Measurements from ENCODE around the gene APOBEC3B. TPM values are rescaled to one million over a fixed set of nuclear protein-coding genes. Genes with fewer than 3 reads are reported as not detected.
"Not testable (repeated sequence)": the region's sequence is repeated elsewhere in the genome, so short reads cannot be mapped to it uniquely, and the experiment has no call there.

APOBEC3B gene
- total RNA-seq, 2 donors from 2014 or later: 27.1 to 44.7 TPM

- Mint-ChIP-seq H3K9me3 (peaks cover 2 to 4% of the 10 kb centered on the region in 2 donors), H3K4me1 (ENCODE audit: low read depth) (peaks cover 5% of the 10 kb centered on the region), H3K27me3 (ENCODE audit: low read depth) (peaks cover 24% of the 10 kb centered on the region), H3K36me3 (ENCODE audit: insufficient read depth in 2 of 2) (peaks cover 1 to 4% of the 10 kb centered on the region in 2 donors), H3K27ac (no peak overlapping the region), H3K4me3 (no peak overlapping the region)
- no peak for DNase-seq
- ATAC-seq (replicated peaks in 1 of 2): no peak
Measured at GRCh38 chr22:38974826-38975175, 7.3 kb upstream of the APOBEC3B start.

DNA sequence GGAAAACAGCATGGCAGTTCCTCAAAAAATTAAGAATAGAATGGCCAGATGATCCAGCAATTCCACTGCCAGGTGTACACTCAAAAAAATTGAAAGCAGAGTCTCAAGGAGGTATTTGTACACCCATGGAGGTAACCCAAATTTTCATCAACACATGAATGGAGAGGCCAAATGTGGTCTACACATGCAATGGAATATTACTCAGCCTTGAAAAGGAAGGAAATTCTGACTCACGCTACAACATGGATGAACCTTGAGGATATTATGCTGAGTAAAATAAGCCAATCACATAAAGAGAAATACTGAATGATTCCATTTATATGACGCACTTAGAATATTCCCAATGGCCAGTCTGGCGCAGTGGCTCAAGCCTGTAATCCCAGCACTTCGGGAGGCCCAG is 4.9 kb upstream of the APOBEC3B start:
- H3K4me3 Mint-ChIP-seq; H3K9me3 Mint-ChIP-seq; DNase-seq; H3K27ac Mint-ChIP-seq; ATAC-seq (replicated peaks in 1 of 2); H3K36me3 Mint-ChIP-seq (ENCODE audit: insufficient read depth in 2 of 2); H3K27me3 Mint-ChIP-seq (ENCODE audit: low read depth): not testable (repeated sequence)
- peaks cover 20% of the 10 kb centered on the region for H3K4me1 Mint-ChIP-seq (ENCODE audit: low read depth)

DNA sequence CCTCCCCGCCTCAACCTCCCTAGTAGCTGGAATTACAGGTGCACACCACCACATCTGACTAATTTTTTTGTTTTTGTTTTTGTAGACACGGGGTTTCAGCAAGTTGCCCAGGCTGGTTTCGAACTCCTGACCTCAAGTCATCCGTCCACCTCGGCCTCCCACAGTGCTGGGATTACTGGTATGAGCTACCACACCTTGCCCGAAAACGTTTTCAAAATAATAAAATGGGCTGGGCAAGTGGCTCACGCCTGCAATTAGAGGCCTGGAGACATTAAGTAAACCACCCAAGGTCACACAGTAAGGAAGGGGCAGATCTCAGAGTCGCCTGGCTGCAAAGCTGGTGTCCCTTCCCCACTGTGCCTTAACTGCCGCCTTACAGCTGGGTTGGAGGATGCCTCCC is 1.6 kb upstream of the APOBEC3B start:
- H3K4me1 Mint-ChIP-seq (ENCODE audit: low read depth): peaks cover 48% of the 10 kb centered on the region
- not testable (repeated sequence) for H3K27ac Mint-ChIP-seq; DNase-seq; ATAC-seq (replicated peaks in 1 of 2); H3K4me3 Mint-ChIP-seq; H3K27me3 Mint-ChIP-seq (ENCODE audit: low read depth); H3K9me3 Mint-ChIP-seq
- H3K36me3 Mint-ChIP-seq (ENCODE audit: insufficient read depth in 2 of 2): peaks cover 13 to 23% of the 10 kb centered on the region in 2 donors

DNA sequence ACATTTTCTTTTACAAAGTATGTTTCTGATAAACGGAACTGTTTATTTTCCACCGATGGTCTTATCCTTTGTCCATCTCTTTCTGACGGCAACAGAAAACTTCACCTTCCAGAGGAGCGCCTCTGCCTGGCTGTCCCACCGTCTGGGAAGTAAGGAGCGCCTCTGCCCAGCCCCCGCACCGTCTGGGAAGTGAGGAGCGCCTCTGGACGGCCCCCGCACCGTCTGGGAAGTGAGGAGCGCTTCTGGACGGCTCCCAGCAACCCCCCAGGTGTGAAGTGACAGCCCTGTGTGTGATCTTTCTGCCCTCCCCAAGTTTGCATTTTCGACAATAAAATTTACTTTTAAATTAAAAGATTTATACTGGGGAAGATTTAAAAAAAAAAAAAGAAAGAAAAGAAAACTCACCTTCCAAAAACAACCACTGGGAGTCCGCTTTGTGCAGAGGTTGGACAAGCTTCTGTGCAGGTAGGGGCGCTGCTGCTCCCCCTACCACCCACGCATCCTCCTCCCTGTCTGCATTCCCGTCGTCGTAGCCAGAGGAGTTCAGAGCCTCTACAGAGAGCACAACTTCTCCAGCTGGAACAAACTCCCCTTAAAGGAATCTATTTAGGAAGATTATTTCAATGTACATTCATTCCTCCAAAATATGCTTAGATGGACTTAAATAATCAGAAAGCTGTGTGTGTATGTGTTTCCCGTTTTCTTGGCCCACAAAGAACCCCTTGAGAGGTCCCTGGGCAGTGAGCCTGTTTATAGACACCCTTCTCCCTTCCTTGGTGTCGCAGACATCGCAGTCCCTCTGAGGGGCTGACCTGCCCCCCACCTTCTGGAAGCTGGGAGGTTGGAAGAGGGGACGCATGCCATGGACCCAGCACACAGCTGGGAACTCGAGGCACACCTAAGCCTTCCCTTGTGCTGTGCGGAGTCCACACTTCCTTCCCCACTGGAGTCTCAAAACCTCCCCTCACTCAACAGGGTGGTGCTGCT is 849 bp upstream of the APOBEC3B start:
- H3K27me3 Mint-ChIP-seq (ENCODE audit: low read depth): no peaks in the 10 kb centered on the region
- ATAC-seq (replicated peaks in 1 of 2) (peak in 1 of 2 donors; percentile 1), DNase-seq (peak in 1 of 2 donors; percentile 15)
- peaks cover 12 to 22% of the 10 kb centered on the region in 2 donors for H3K36me3 Mint-ChIP-seq (ENCODE audit: insufficient read depth in 2 of 2)
- H3K9me3 Mint-ChIP-seq: peaks cover 0 to 7% of the 10 kb centered on the region in 2 donors
- peak overlapping the region; percentile 87 to 88 for H3K4me3 Mint-ChIP-seq
- H3K4me1 Mint-ChIP-seq (ENCODE audit: low read depth): peaks cover 55% of the 10 kb centered on the region
- no peak overlapping the region for H3K27ac Mint-ChIP-seq

GRCh38 chr22:38984224-38984623 is 2.1 kb downstream of the APOBEC3B start:
- DNase-seq (no peak), ATAC-seq (replicated peaks in 1 of 2) (no peak)
- Mint-ChIP-seq H3K27ac (peak overlapping the region; percentile 0), H3K36me3 (ENCODE audit: insufficient read depth in 2 of 2) (peaks cover 12 to 19% of the 10 kb centered on the region in 2 donors), H3K4me1 (ENCODE audit: low read depth) (peaks cover 81% of the 10 kb centered on the region), H3K9me3 (peaks cover 0 to 3% of the 10 kb centered on the region in 2 donors), H3K27me3 (ENCODE audit: low read depth) (no peaks in the 10 kb centered on the region), H3K4me3 (peak overlapping the region; percentile 2 to 8)

DNA sequence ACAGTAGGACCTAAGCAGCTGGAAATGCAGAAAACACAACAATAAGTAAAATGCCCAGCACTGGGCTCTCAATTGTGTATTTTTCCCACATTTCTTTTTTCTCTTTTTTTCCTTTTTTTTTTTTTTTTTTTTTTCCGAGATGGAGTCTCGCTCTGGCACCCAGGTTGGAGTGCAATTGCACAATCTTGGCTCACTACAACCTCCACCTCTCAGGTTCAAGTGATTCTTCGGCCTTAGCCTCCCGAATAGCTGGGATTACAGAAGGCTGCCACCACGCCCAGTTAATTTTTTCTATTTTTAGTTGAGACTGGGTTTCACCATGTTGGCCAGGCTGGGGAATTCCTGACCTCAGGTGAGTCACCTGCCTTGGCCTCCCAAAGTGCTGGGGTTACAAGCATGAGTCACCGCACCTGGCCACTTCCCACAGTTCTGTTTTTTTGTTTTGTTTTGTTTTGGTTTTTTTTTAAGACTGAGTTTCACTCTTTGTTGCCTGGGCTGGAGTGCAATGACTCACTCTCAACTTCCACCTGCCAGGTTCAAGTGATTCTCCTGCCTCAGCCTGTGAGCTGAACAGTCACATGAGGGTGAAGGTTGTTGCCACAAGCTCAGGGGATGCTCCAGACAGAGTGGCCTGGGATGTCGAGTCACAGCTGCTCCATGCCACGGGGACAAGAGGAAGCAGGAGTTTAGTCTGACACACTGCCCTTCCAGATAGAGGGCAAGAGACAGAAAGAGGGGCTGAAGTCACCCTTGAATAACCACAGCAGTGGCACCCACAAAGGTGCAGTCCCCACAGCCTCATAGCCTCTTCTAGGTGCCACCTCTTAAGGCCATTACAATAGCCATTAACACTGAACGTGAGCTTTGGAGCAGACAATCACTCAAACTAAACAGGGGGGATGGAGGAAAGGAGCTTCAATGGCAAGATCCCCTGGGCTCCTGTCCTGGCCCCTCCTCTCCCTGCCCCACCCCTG is 2.9 kb downstream of the APOBEC3B start:
- H3K27me3 Mint-ChIP-seq (ENCODE audit: low read depth); H3K9me3 Mint-ChIP-seq: not testable (repeated sequence)
- Mint-ChIP-seq H3K27ac (peak overlapping the region; percentile 73), H3K36me3 (ENCODE audit: insufficient read depth in 2 of 2) (peaks cover 12 to 19% of the 10 kb centered on the region in 2 donors), H3K4me1 (ENCODE audit: low read depth) (peaks cover 81% of the 10 kb centered on the region), H3K4me3 (peak overlapping the region; percentile 45 to 53)
- ATAC-seq (replicated peaks in 1 of 2) (peak; percentile 88 to 91), DNase-seq (peak; percentile 88 to 94)

DNA sequence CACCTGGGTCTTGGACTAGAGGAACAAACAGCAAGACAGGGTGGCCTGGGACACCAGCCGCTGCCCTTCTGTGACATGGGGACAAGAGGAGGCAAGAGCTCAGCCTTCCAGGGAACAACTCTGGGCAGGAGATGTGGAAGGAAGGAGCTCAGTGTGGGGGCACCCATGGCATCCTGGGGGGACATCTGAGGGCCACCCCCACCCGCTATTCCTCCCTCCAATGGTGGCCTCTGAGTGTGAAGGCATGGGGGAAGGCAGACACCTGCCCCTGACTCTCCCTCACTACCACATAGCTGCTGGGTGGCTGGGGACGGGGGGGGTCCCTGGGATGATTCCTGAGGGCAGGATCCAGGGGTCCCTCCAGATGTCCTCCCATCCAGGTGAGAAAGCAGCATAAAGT is 4.5 kb downstream of the APOBEC3B start:
- DNase-seq (no peak), ATAC-seq (replicated peaks in 1 of 2) (no peak)
- peaks cover 12 to 19% of the 10 kb centered on the region in 2 donors for H3K36me3 Mint-ChIP-seq (ENCODE audit: insufficient read depth in 2 of 2)
- no peaks in the 10 kb centered on the region for H3K27me3 Mint-ChIP-seq (ENCODE audit: low read depth)
- peak overlapping the region in 1 of 2 donors; percentile 7 for H3K4me3 Mint-ChIP-seq
- peaks cover 72% of the 10 kb centered on the region for H3K4me1 Mint-ChIP-seq (ENCODE audit: low read depth)
- peaks cover 0 to 3% of the 10 kb centered on the region in 2 donors for H3K9me3 Mint-ChIP-seq
- H3K27ac Mint-ChIP-seq: peak overlapping the region; percentile 62

DNA sequence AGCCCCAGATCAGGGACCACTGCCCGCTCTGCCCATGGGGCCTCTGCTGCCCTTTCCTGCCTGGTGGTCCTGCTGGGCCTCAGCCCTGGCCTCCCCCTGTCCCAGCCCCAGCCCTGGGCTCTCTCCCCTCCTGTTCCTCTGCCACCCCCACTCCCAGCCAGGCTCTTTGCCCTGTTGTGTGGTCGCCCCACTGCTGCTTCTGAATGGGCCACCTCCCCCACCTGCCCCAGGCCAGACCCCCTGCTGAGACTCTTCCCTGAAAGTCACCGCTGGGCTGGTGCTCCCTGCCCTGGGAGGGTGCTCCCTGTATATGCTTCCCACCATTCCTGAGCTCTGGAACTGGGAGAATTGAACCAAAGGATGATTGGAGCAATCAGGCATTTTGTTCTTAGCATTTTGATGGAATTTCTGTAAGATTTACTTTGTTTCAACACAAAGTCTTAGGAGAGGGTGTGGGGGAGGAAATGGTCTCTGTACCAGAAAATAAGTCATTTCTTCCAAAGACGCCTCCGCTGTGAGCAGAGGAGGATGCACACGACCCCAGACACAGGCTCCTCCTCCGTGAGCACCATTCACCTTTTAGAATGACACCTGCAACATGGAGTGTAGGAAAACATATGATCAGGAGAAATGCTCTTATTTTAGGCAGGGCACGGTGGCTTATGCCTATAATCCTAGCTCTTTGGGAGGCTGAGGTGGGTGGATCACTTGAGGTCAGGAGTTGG is 5.2 kb downstream of the APOBEC3B start:
- DNase-seq (peak in 1 of 2 donors; percentile 26), ATAC-seq (replicated peaks in 1 of 2) (no peak)
- Mint-ChIP-seq H3K36me3 (ENCODE audit: insufficient read depth in 2 of 2) (peaks cover 12 to 19% of the 10 kb centered on the region in 2 donors), H3K4me3 (peak overlapping the region; percentile 65 to 67), H3K4me1 (ENCODE audit: low read depth) (peaks cover 65% of the 10 kb centered on the region), H3K27me3 (ENCODE audit: low read depth) (no peaks in the 10 kb centered on the region), H3K27ac (peak overlapping the region; percentile 83), H3K9me3 (peaks cover 0 to 3% of the 10 kb centered on the region in 2 donors)

DNA sequence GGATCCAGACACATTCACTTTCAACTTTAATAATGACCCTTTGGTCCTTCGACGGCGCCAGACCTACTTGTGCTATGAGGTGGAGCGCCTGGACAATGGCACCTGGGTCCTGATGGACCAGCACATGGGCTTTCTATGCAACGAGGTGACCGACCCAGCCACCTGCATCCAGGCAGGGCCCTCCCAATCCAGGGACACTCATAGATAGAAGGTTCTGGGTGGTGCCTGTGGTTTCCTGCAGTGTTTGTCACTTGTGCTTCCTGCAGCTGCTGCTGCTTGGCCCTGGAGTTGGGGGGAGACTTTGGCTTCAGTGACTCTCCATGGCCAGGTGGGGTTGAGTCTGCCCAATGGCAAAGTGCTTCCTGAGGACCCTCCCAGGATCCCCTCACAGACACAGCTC is 7.3 kb downstream of the APOBEC3B start:
- no peak for DNase-seq
- peaks cover 2 to 3% of the 10 kb centered on the region in 2 donors for H3K36me3 Mint-ChIP-seq (ENCODE audit: insufficient read depth in 2 of 2)
- H3K27ac Mint-ChIP-seq: no peak overlapping the region
- H3K4me3 Mint-ChIP-seq: no peak overlapping the region
- peaks cover 11% of the 10 kb centered on the region for H3K27me3 Mint-ChIP-seq (ENCODE audit: low read depth)
- H3K4me1 Mint-ChIP-seq (ENCODE audit: low read depth): peaks cover 57% of the 10 kb centered on the region
- no peaks in the 10 kb centered on the region for H3K9me3 Mint-ChIP-seq
- no peak for ATAC-seq (replicated peaks in 1 of 2)

DNA sequence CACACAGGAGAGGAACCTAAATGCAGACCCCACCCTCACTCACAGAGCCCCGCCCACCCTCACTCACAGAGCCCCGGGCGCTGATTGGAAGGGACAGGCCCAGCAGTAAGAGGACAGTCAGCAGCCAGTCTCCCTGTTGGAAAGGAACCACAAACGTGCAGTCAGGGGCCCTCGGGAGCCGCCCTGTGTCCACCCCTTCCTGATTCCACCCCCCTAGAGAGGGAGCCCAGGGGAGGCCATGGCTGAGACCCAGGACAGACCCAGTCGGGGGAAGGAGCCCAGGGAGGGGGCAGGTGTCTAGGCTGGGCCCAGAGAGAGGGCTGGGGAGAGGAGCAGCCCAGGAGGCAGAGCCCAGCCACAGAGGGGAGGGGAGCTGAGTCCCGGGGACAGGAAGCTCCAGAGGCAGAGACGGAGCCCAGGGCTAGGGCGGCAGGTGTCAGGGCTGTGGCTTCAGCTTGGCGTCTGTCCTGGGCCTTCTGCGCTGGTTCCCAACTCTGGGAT is 10.8 kb downstream of the APOBEC3B start:
- peak; percentile 32 to 36 for ATAC-seq (replicated peaks in 1 of 2)
- H3K4me1 Mint-ChIP-seq (ENCODE audit: low read depth): peaks cover 23% of the 10 kb centered on the region
- H3K4me3 Mint-ChIP-seq; H3K36me3 Mint-ChIP-seq (ENCODE audit: insufficient read depth in 2 of 2); DNase-seq; H3K9me3 Mint-ChIP-seq; H3K27ac Mint-ChIP-seq: not testable (repeated sequence)
- peaks cover 13% of the 10 kb centered on the region for H3K27me3 Mint-ChIP-seq (ENCODE audit: low read depth)

GRCh38 chr22:38996105-38996504 is 14.0 kb downstream of the APOBEC3B start:
- no peak overlapping the region for H3K27ac Mint-ChIP-seq
- no peaks in the 10 kb centered on the region for H3K9me3 Mint-ChIP-seq

DNA sequence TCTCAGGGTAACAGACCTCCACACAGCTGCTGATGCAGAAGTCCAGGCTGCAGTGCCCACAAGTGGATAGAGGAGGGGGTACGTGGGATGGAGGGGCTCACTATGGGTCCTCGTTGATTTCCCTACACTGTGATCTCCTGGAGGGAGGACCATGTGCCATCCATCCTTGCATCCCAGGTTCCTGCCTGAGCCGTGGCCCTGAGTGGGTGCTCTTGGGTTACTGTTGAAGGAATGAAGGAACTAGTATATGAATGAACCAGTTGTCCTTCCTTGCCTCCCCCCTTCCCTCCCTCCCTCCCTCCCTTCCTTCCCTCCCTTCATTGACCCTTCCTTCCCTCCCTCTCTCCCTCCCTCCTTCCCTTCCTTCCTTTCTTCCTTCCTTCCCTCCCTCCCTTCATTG is 15.4 kb downstream of the APOBEC3B start:
- peaks cover 22% of the 10 kb centered on the region for H3K27me3 Mint-ChIP-seq (ENCODE audit: low read depth)
- peaks cover 17% of the 10 kb centered on the region for H3K4me1 Mint-ChIP-seq (ENCODE audit: low read depth)
- no peak overlapping the region for H3K27ac Mint-ChIP-seq
- H3K4me3 Mint-ChIP-seq: no peak overlapping the region
- no peaks in the 10 kb centered on the region for H3K36me3 Mint-ChIP-seq (ENCODE audit: insufficient read depth in 2 of 2)
- DNase-seq: no peak
- no peaks in the 10 kb centered on the region for H3K9me3 Mint-ChIP-seq
- no peak for ATAC-seq (replicated peaks in 1 of 2)

More at GRCh38 chr22:38996105-38996504, 14.0 kb downstream of the APOBEC3B start:
- ATAC-seq (replicated peaks in 1 of 2) (no peak), DNase-seq (no peak)
- Mint-ChIP-seq H3K4me1 (ENCODE audit: low read depth) (peaks cover 13% of the 10 kb centered on the region), H3K36me3 (ENCODE audit: insufficient read depth in 2 of 2) (no peaks in the 10 kb centered on the region), H3K27me3 (ENCODE audit: low read depth) (peaks cover 22% of the 10 kb centered on the region), H3K4me3 (no peak overlapping the region)

All from activated T-cell treated with anti-CD3 and anti-CD28 coated beads, Interleukin-2, amount 50 U/mL, for 72 hours (primary cell).